Measurements from ENCODE around the gene FCN1.

FCN1 gene

GRCh38 chr9:134882204-134882785 is 35.4 kb downstream of the FCN1 start:
- H3K4me3 ChIP-seq (ENCODE audit: low read depth, low read length): no peak overlapping the region
- TF ChIP-seq, protein P1, sequence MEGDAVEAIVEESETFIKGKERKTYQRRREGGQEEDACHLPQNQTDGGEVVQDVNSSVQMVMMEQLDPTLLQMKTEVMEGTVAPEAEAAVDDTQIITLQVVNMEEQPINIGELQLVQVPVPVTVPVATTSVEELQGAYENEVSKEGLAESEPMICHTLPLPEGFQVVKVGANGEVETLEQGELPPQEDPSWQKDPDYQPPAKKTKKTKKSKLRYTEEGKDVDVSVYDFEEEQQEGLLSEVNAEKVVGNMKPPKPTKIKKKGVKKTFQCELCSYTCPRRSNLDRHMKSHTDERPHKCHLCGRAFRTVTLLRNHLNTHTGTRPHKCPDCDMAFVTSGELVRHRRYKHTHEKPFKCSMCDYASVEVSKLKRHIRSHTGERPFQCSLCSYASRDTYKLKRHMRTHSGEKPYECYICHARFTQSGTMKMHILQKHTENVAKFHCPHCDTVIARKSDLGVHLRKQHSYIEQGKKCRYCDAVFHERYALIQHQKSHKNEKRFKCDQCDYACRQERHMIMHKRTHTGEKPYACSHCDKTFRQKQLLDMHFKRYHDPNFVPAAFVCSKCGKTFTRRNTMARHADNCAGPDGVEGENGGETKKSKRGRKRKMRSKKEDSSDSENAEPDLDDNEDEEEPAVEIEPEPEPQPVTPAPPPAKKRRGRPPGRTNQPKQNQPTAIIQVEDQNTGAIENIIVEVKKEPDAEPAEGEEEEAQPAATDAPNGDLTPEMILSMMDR (IDR thresholded peaks at IDR 0.05; ENCODE audit: low read depth, low read length): no peak
- no peaks in the 10 kb centered on the region for H3K27me3 ChIP-seq
- H3K36me3 ChIP-seq: no peaks in the 10 kb centered on the region
- H3K4me1 ChIP-seq: no peaks in the 10 kb centered on the region
- H3K9me3 ChIP-seq: no peaks in the 10 kb centered on the region
- no peak for DNase-seq

- Histone ChIP-seq H3K27me3 (no peaks in the 10 kb centered on the region), H3K36me3 (no peaks in the 10 kb centered on the region), H3K9me3 (no peaks in the 10 kb centered on the region), H3K4me3 (ENCODE audit: low read depth, low read length) (no peak overlapping the region), H3K4me1 (no peaks in the 10 kb centered on the region)
- TF ChIP-seq, protein P1 (IDR thresholded peaks at IDR 0.05; ENCODE audit: low read depth, low read length): no peak
- no peak for DNase-seq
Measured at GRCh38 chr9:134881313-134881670, 36.4 kb downstream of the FCN1 start.

- Histone ChIP-seq H3K9me3 (no peaks in the 10 kb centered on the region), H3K36me3 (no peaks in the 10 kb centered on the region), H3K4me3 (ENCODE audit: low read depth, low read length) (no peak within 1 kb of the TSS), H3K27me3 (no peaks in the 10 kb centered on the region), H3K4me1 (no peaks in the 10 kb centered on the region)
- TF ChIP-seq, protein P1 (IDR thresholded peaks at IDR 0.05; ENCODE audit: low read depth, low read length): no peak
- no peak for DNase-seq
Measured at GRCh38 chr9:134880484-134881312, 37.0 kb downstream of the FCN1 start, which contains the start of gene FCN2. Gene FCN2, plus strand, starts transcription at chr9:134880810. Its CDS starts 12 bp downstream, at chr9:134880822.

DNA sequence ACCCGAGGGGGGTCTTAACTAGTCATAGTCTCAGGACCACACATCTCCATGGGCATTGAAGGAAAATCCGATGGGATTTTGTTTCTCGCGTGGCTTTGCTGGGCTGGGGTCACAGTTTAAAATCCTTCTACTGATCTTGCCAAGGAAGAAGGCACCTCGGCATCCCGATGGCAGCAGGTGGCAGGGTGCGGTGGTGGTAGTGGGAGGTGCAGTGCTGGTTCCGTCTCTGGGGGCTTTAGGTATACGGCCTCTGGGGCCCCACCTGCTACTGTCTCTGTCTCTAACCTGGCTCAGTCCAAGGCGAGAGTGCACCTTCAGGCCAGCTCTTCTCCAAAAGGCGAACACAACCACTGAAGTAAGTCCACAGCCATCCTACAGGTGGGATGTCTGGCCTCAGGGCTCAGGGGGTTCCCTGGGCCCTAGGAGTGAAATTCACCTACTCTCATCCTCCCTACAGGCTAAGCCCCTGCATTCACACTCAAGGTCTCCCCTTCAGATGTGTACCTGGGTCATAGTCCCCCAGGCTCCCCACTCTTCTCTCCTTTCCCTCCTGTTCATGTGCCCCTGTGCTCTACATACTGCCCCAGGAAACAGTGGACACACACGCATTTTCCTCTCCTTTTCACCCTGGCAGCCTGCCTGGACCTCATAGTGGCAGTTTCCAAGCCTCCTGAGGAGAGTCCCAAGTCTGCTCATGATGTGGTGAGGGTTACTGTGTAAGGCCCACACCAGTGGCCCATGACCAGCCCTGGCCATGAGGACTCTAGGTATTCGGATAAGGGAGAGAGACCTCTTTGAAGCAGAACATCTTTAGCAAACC is 37.8 kb downstream of the FCN1 start:
- Histone ChIP-seq H3K9me3 (no peaks in the 10 kb centered on the region), H3K4me1 (no peaks in the 10 kb centered on the region), H3K36me3 (no peaks in the 10 kb centered on the region), H3K27me3 (no peaks in the 10 kb centered on the region), H3K4me3 (ENCODE audit: low read depth, low read length) (no peak overlapping the region)
- TF ChIP-seq, protein P1 (IDR thresholded peaks at IDR 0.05; ENCODE audit: low read depth, low read length): no peak
- no peak for DNase-seq

GRCh38 chr9:134877541-134877940 is 40.2 kb downstream of the FCN1 start:
- no peaks in the 10 kb centered on the region for H3K36me3 ChIP-seq
- no peak overlapping the region for H3K4me3 ChIP-seq (ENCODE audit: low read depth, low read length)
- H3K27me3 ChIP-seq: no peaks in the 10 kb centered on the region
- TF ChIP-seq, protein P1 (IDR thresholded peaks at IDR 0.05; ENCODE audit: low read depth, low read length): no peak
- no peaks in the 10 kb centered on the region for H3K4me1 ChIP-seq
- no peaks in the 10 kb centered on the region for H3K9me3 ChIP-seq
- DNase-seq: no peak

All from BE2C (cell line).